HEK293T (cell line): ENCODE measurements around the gene SMIM9.

Source experiments
- BHLHE40 ChIP-seq: fragments of 450-650 bp; IDR thresholded peaks from 2 replicates; pipeline ENCODE4 v1.6.1; 2016; ENCODE audit warnings: mild to moderate bottlenecking, moderate library complexity, borderline replicate concordance
- NFRKB ChIP-seq: fragments of 450-650 bp; IDR thresholded peaks from 2 replicates; pipeline ENCODE4 v1.6.1; 2016; ENCODE audit warnings: mild to moderate bottlenecking, moderate library complexity
- TF ChIP-seq, protein P1 (sequence below): fragments of 450-650 bp; IDR thresholded peaks from 2 replicates; pipeline ENCODE4 v1.6.1; 2016

GRCh38 chrX:154791939-154792338, 42.5 kb downstream of the SMIM9 start:
- TF ChIP-seq BHLHE40: no peak
- no peak for TF ChIP-seq NFRKB
- TF ChIP-seq, protein P1, sequence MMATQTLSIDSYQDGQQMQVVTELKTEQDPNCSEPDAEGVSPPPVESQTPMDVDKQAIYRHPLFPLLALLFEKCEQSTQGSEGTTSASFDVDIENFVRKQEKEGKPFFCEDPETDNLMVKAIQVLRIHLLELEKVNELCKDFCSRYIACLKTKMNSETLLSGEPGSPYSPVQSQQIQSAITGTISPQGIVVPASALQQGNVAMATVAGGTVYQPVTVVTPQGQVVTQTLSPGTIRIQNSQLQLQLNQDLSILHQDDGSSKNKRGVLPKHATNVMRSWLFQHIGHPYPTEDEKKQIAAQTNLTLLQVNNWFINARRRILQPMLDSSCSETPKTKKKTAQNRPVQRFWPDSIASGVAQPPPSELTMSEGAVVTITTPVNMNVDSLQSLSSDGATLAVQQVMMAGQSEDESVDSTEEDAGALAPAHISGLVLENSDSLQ: no peak
